Colonic mucosa (tissue), 4 donors: ENCODE results near the gene LILRB1. TPM values are rescaled to one million over a fixed set of nuclear protein-coding genes. Genes with fewer than 3 reads are reported as not detected.
"Not testable (repeated sequence)": the region's sequence is repeated elsewhere in the genome, so short reads cannot be mapped to it uniquely, and the experiment has no call there.

Experiments
- DNase-seq: peaks from one replicate; pipeline ENCODE4 v3.0.0-alpha.2; 2020
- H3K27ac ChIP-seq: fragments of 200-600 bp; one replicate; pipeline ENCODE4 v1.8.0; 2021
- H3K27me3 ChIP-seq: fragments of 200-600 bp; one replicate; pipeline ENCODE4 v1.8.0; 2021
- H3K36me3 ChIP-seq: fragments of 200-600 bp; one replicate; pipeline ENCODE4 v1.8.0; 2021
- H3K4me1 ChIP-seq: fragments of 200-600 bp; one replicate; pipeline ENCODE4 v1.8.0; 2021; ENCODE audit warnings: mild to moderate bottlenecking
- H3K4me3 ChIP-seq: fragments of 200-600 bp; one replicate; pipeline ENCODE4 v1.8.0; 2021
- H3K9ac ChIP-seq, 2 donors: one replicate each; pipeline ENCODE4 v1.7.0; 2013; ENCODE audit warnings: control low read depth in 2 of 2, low read depth in 2 of 2, low read length in 2 of 2
- H3K9me3 ChIP-seq: fragments of 200-600 bp; one replicate; pipeline ENCODE4 v1.8.0; 2021
- intact Hi-C: fragments of 100-400 bp; cut with DNase I; formaldehyde crosslinking; loops from one replicate; pipeline ENCODE4 v1.14.1; 2022
- total RNA-seq, 2 donors: library from RNA; stranded (reverse); fragmentation: NEBNext Ultra II Directional in 1 of 2; extraction: Animal tissue kit (Norgen Biotek cat#: 25700) in 1 of 2; gene quantifications; one replicate each; pipeline ENCODE4 v1.2.1, GENCODE V29; 2021
- TF ChIP-seq, protein P1 (sequence below): fragments of 200-600 bp; IDR thresholded peaks from one replicate; pipeline ENCODE4 v1.8.0; 2022; ENCODE audit warnings: antibody characterized with exemption, mild to moderate bottlenecking
- donor health status: healthy.
- donor health status: DM: no; HTN: no; CAD: no.
- donor health status: DM: no; HTN: no; CAD: no.

Gene LILRB1
- total RNA-seq, 2 donors from 2014 or later, result 2.1 to 3.6 TPM

DNA sequence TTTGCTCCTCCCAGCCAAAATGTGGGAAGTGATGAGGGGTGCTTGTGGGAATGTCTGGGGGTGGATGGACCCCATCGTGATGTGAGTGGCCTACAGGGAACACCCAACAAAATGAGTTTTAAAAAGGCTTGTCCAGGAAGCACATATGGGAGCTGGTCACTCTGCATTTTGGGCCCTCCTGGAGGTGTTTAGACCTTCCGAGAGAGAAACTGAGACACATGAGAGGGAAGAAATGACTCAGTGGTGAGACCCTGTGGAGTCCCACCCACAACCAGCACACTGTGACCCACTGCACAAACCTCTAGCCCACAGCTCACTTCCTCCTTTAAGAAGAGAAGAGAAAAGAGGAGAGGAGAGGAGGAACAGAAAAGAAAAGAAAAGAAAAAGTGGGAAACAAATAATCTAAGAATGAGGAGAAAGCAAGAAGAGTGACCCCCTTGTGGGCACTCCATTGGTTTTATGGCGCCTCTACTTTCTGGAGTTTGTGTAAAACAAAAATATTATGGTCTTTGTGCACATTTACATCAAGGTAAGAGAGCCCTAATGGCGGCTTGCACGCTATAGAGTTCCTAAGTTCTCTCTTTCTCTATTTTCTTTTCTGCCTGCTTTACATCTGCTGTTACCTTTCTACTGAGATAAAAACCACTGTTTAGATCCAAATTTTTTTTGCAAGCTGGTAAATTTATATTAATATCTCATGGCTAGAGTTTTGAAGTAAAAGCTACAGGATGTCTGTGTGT, 13.3 kb upstream of the LILRB1 start:
- no peak overlapping the region for H3K27ac ChIP-seq
- TF ChIP-seq, protein P1, sequence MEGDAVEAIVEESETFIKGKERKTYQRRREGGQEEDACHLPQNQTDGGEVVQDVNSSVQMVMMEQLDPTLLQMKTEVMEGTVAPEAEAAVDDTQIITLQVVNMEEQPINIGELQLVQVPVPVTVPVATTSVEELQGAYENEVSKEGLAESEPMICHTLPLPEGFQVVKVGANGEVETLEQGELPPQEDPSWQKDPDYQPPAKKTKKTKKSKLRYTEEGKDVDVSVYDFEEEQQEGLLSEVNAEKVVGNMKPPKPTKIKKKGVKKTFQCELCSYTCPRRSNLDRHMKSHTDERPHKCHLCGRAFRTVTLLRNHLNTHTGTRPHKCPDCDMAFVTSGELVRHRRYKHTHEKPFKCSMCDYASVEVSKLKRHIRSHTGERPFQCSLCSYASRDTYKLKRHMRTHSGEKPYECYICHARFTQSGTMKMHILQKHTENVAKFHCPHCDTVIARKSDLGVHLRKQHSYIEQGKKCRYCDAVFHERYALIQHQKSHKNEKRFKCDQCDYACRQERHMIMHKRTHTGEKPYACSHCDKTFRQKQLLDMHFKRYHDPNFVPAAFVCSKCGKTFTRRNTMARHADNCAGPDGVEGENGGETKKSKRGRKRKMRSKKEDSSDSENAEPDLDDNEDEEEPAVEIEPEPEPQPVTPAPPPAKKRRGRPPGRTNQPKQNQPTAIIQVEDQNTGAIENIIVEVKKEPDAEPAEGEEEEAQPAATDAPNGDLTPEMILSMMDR, result no peak
- DNase-seq, result peak; percentile 16
- no peaks in the 10 kb centered on the region for H3K27me3 ChIP-seq
- H3K4me1 ChIP-seq, result no peaks in the 10 kb centered on the region
- H3K4me3 ChIP-seq, result no peak overlapping the region
- H3K9me3 ChIP-seq, result no peaks in the 10 kb centered on the region
- no peak overlapping the region for H3K9ac ChIP-seq
- H3K36me3 ChIP-seq, result no peaks in the 10 kb centered on the region
- intact Hi-C loops, result no loop called here

DNA sequence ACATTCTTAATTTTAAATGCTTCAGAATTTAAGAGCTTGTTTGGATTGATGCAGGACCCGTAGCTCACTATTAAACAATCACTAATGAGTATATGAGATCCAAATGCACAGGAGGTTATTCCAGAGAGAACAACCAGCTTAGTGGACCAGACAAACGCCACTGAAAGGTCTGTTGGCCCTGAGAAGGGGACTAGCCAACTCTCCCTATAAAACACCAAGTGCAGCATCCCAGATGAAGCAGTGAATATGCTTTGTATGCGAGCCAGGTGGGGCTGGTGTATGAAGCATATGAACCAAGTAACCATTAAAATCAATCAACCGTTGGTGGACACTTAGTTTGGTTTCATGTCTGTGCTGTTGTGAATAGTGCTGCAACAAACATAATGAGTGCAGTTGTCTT, 9.8 kb upstream of the LILRB1 start:
- H3K9ac ChIP-seq, result no peak overlapping the region
- H3K4me1 ChIP-seq, result no peaks in the 10 kb centered on the region
- H3K4me3 ChIP-seq, result no peak overlapping the region
- intact Hi-C loops, result no loop called here
- no peak overlapping the region for H3K27ac ChIP-seq
- no peaks in the 10 kb centered on the region for H3K36me3 ChIP-seq
- TF ChIP-seq, protein P1, result no peak
- DNase-seq, result no peak
- no peaks in the 10 kb centered on the region for H3K27me3 ChIP-seq
- H3K9me3 ChIP-seq, result no peaks in the 10 kb centered on the region

DNA sequence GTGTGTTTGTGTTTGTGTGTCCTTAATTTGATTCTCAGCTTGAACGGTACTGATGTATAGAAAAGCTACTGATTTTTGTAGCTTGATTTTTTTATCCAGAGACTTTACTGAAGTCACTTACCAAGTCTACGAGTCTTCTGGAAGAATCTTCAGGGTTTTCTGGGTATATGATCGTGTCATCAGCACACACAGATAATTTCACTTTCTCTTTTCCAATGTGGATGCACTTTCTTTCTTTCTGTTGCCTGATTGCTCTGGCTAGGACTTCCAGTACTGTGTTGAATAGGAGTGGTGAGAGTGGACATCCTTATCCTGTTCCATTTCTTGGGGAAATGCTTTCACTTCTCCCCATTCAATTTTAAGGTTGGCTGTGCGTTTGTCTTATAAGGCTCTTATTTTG, 7.9 kb upstream of the LILRB1 start:
- intact Hi-C loops, result no loop called here
- H3K9me3 ChIP-seq, result no peaks in the 10 kb centered on the region
- H3K27ac ChIP-seq, result no peak overlapping the region
- no peak for DNase-seq
- TF ChIP-seq, protein P1, result no peak
- no peak overlapping the region for H3K9ac ChIP-seq
- H3K4me1 ChIP-seq, result no peaks in the 10 kb centered on the region
- H3K4me3 ChIP-seq, result no peak overlapping the region
- H3K36me3 ChIP-seq, result no peaks in the 10 kb centered on the region
- no peaks in the 10 kb centered on the region for H3K27me3 ChIP-seq

DNA sequence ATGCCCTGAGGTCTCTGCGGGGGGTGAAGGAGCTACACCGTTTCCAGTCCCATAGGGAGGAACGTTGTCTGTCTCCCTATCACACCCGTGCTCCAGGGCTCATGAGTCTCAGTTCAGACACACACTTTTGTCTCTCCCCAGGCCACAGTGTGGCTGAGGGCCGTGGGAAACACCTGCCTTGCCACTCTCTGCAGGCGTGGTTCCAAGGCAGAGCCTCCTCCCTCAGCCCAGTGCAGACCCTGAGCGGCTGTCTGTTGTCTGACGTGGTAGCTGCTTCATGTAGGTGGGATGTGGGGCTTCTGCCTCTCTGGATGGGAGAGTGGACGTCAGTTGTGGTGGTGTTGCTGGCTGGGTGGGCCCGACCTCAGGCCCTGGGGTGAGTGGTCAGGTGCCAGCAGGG, 6.0 kb upstream of the LILRB1 start:
- H3K36me3 ChIP-seq, H3K4me3 ChIP-seq, intact Hi-C loops, H3K27me3 ChIP-seq, H3K4me1 ChIP-seq, H3K9me3 ChIP-seq, DNase-seq, H3K27ac ChIP-seq, H3K9ac ChIP-seq: not testable (repeated sequence)

DNA sequence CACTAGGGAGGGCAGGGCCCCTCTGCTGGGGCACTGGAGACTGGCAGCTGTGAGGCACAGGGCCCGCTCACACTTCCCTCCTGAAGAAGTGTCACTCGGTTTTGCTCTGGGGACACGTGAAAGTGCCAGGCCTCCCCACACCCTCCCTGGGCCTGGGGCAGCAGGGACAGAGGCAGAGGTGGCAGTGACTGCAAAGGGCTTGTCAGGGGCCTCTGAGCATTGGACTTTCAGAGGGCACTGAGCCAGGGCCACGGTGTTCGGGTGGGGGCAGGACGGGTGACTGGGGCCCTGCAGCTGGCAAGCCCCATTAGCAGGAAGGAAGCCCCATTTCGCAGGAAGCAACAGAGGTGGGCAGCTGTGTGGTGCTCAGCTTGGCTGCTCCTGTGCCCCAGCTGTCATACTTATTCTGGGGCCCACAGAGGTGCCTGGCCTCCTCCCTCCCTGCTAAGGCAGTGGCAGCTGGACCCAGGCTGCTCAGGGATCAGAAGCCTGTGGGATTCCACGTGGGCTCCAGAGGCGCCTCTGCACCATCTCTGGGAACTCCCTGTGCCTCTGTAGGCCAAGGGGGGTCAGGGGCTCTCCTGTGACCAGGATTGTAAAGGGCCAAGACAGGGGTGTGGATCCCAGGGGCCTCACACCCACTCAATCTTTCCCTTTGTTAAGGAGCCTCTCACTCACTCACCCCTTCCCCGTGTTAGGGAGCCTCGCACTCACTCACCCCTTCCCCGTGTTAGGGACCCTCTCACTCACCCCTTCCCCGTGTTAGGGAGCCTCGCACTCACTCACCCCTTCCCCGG, 5.2 kb upstream of the LILRB1 start:
- DNase-seq, H3K4me1 ChIP-seq, H3K9ac ChIP-seq, H3K27ac ChIP-seq, H3K27me3 ChIP-seq, intact Hi-C loops, H3K36me3 ChIP-seq, H3K9me3 ChIP-seq, H3K4me3 ChIP-seq: not testable (repeated sequence)

DNA sequence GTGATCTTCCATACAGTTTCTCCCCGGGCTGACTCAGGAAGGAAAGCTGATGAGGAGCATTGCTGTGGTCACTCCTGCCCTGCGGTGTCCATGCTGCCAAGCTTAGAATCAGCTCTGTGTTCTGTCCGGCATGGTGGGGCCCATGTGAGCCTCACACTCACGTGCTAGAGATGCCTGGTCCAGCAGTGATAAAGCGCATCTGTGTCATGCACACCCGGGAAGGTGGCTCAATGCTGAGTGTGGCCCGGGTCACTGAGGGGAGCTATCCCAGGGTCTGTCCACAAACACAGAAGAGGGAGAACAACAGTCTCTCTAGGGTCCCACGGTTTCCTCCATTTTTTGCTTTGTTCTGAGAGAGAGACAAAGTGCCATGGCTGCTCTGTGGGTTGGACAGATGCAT, 3.5 kb upstream of the LILRB1 start:
- no peaks in the 10 kb centered on the region for H3K4me1 ChIP-seq
- no peak overlapping the region for H3K27ac ChIP-seq
- H3K9me3 ChIP-seq, result no peaks in the 10 kb centered on the region
- H3K4me3 ChIP-seq, result no peak overlapping the region
- no peak for DNase-seq
- intact Hi-C loops, result no loop called here
- no peak overlapping the region for H3K9ac ChIP-seq
- no peaks in the 10 kb centered on the region for H3K27me3 ChIP-seq
- no peaks in the 10 kb centered on the region for H3K36me3 ChIP-seq
- TF ChIP-seq, protein P1, result no peak

DNA sequence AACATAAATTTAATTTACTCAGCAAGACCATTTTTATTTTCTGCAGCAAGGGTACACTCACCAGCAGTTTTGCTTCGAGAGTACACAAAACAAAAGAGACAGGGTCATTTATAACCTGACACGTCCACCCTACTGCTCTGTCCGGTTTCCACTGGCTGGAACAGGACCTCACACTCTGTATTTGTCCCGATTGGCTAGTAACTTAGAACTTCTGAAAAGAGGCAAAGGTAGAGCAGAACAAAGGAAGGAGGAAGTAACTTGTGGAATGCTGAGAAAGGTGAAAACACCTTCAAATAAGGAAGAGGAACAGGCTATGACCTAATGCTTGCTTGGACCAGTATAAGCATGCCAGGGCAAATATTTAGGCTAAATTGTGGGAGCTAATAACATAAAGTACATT, 2.4 kb upstream of the LILRB1 start:
- DNase-seq, H3K36me3 ChIP-seq, H3K9ac ChIP-seq, H3K4me3 ChIP-seq, H3K27me3 ChIP-seq, H3K27ac ChIP-seq, H3K9me3 ChIP-seq, intact Hi-C loops, H3K4me1 ChIP-seq: not testable (repeated sequence)
